Measurements from ENCODE around the gene SEMA6A. TPM values are rescaled to one million over a fixed set of nuclear protein-coding genes. Genes with fewer than 3 reads are reported as not detected.

Gene SEMA6A
- total and polyA plus RNA-seq, 10 of the 15 experiments (the other 5 are each of a cell fraction or from before 2014, with no cell fraction given): 0.16 to 10.2 (median 1.1) TPM

DNA sequence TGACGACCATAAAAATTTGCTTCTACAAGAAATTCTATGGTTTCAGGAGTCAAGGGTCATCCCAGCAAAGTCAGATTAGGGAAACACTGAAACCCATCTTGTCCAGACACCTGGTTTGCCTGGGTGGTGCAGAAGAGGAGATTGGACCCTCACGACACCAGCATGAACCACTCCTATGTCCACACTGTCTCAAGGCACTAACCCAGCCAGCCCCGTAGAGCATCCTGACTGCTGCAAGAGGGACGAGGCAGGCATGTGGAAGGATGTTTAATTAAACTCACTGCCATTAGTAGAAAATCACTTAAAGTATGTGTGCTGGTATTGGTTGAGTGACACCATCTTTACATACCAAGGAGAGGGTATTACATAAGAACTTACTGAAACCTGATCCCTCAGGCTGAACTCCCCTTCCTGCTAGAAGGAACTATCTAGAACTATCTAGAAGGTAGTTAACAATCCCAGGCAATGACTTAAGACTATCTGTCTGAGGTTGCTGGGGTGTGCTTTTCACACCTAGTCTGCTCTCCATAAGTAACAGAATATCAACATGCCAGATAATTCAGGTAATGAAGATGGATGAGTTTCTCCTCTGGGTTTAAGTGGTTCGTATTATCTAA, 93.6 kb downstream of the SEMA6A start:
- ATAC-seq (no peak), FAIRE-seq (no peak), DNase-seq (ENCODE audit: low read depth, low spot score) (no peak)
- no peak overlapping the region for H3K9ac ChIP-seq (ENCODE audit: control insufficient read depth, insufficient read depth, low read length)
- H3K4me3 ChIP-seq: no peak overlapping the region
- TF ChIP-seq HDAC6 (IDR thresholded peaks at IDR 0.05; ENCODE audit: unreplicated experiment) (no peak), POLR2A (IDR thresholded peaks at IDR 0.05; ENCODE audit: low read depth, low read length) (no peak), SREBF2 (IDR thresholded peaks at IDR 0.05; ENCODE audit: low read length) (no peak)
- TF ChIP-seq, protein P1, sequence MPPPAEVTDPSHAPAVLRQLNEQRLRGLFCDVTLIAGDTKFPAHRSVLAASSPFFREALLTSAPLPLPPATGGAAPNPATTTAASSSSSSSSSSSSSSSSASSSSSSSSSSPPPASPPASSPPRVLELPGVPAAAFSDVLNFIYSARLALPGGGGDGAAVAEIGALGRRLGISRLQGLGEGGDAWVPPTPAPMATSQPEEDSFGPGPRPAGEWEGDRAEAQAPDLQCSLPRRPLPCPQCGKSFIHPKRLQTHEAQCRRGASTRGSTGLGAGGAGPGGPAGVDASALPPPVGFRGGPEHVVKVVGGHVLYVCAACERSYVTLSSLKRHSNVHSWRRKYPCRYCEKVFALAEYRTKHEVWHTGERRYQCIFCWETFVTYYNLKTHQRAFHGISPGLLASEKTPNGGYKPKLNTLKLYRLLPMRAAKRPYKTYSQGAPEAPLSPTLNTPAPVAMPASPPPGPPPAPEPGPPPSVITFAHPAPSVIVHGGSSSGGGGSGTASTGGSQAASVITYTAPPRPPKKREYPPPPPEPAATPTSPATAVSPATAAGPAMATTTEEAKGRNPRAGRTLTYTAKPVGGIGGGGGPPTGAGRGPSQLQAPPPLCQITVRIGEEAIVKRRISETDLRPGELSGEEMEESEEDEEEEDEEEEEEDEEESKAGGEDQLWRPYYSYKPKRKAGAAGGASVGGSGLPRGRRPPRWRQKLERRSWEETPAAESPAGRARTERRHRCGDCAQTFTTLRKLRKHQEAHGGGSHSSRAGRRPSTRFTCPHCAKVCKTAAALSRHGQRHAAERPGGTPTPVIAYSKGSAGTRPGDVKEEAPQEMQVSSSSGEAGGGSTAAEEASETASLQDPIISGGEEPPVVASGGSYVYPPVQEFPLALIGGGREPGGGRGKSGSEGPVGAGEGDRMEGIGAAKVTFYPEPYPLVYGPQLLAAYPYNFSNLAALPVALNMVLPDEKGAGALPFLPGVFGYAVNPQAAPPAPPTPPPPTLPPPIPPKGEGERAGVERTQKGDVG (CRISPR knock-in tag; IDR thresholded peaks at IDR 0.05): no peak
- WGBS (ENCODE audit: insufficient coverage, insufficient replicate concordance, low lambda C conversion rate, missing lambda C conversion rate): 67% methylated on average over 5 of the region's 5 CpGs
- no peaks in the 10 kb centered on the region for H4K20me1 ChIP-seq (ENCODE audit: control insufficient read depth, insufficient read depth)
- BruUV-seq (replicated peaks): no TSS peak
- ChIA-PET RAD21 (ENCODE audit: unreplicated experiment) (no interaction called here), CTCF (no interaction called here), POLR2A (no interaction called here), SMC1A (ENCODE audit: uncharacterized antibody, unreplicated experiment) (interaction anchor here (0.6 kb wide), 1 partner anchor 39 kb away, joined by 3 read pairs; no protein-coding TSS in a partner anchor)
- H3K36me3 ChIP-seq (ENCODE audit: control insufficient read depth in 2 of 2, insufficient read depth in 2 of 2, low read length in 1 of 2): peaks cover 0 to 3% of the 10 kb centered on the region in 2 experiments; a peak in 2 of 4 replicates
- H3K27ac ChIP-seq (ENCODE audit: control insufficient read depth, insufficient read depth): no peak overlapping the region
- no peak overlapping the region for H2AFZ ChIP-seq (ENCODE audit: control insufficient read depth, low read depth, low read length)
- no peaks in the 10 kb centered on the region for H3K27me3 ChIP-seq (replicated peaks in 1 of 2; ENCODE audit: control insufficient read depth in 2 of 2, insufficient read depth in 2 of 2, low read length in 1 of 2)
- H3K79me2 ChIP-seq (ENCODE audit: control insufficient read depth, insufficient read depth, low read length): no peaks in the 10 kb centered on the region
- intact Hi-C loops (cut with micrococcal nuclease; ENCODE audit: unreplicated experiment) (no loop called here), in situ Hi-C loops (cut with MboI) (no loop called here)
- H3K4me2 ChIP-seq (ENCODE audit: control insufficient read depth, insufficient read depth): no peak overlapping the region
- H3K4me1 ChIP-seq (ENCODE audit: control insufficient read depth, insufficient read depth, low read length): no peaks in the 10 kb centered on the region
- peaks cover 13% of the 10 kb centered on the region; the same call in 2 of the 3 replicates for H3K9me3 ChIP-seq (replicated peaks; ENCODE audit: control insufficient read depth, insufficient read depth, low read length)
